Activated CD4-positive, alpha-beta T cell treated with anti-CD3 and anti-CD28 coated beads, Interleukin-2, amount 50 U/mL, for 48 hours (primary cell): ENCODE data around the gene DOCK4.

ENCODE experiments used
- DNase-seq, 2 experiments: peaks; one replicate each; pipeline ENCODE4 v3.0.0-alpha.2; 2020

Gene DOCK4

DNA sequence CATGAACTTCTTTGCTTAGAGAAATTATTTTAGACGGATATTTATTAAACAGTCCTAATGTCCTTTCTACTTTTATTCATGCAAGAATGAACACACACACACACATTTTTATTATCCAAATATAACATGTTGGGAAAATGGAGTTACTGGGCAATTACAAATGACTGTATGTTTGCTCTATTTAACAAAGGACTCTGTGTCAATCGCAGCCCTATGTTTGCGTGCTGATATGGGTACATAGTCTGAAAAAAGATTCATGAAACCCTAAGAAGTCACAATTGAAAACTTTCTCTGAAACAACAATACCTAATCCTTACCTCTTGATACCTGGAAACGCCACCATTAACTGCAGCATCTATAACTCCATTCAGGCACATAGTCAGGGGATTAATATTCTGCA, 459.2 kb downstream of the DOCK4 start:
- DNase-seq, result no peak

DNA sequence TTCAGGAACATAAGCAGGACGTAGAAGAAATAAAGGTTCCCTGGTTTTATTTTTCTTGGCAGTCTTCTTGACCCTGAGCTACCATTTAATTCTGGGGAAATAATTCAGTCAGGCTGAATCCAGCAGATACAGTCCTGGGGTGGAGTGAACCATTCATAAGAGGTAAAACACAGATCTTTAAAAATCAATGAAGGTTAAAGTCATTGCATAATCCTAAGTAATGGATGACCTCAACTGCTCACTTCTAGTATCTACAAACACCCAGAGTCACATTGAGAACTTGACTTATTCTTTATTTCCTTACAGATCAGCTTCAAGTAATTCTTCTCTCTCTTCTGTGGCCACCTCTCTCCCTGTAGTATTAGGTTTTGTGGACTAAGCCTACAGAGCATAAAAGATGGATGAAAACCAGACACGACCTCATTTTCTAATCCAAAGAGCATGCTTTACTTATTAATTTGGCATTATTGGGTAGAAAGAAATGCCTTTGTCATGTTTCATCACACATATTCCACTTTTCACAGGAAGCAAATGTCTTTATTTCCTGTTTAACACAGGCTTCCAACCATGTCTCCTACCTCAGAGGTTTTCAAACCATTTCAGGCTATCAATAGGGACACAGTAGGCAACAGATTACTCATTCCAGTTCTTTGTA, 461.6 kb downstream of the DOCK4 start:
- DNase-seq, result no peak

DNA sequence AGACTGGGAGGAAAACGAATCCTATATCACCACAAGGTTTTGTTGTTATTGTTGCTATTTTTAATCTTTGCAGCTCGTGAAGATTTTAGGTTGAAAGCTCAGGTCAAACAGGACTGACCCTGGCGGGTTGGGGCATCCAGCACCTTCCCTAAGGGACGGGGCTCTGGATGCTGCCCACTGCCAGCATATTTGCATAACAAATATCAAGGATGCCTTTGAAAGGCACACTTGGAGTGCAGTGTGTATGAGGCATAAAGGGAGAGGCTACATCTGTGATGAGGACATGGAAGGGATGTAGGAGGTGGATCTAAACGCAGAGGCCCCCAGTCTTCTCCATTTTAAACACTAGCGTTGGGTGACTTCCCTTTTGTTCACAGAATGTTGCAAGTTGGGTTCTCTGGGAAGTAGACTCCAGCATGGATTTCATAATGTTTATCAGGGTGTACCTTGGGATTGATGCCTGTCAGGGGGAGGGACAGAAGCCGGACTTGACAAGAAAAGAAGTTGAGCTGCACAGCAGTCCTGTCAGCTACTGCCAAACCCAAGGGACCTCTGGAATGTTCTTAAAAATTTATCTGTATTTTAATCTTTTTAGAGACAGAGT, 462.9 kb downstream of the DOCK4 start:
- DNase-seq, result no peak

DNA sequence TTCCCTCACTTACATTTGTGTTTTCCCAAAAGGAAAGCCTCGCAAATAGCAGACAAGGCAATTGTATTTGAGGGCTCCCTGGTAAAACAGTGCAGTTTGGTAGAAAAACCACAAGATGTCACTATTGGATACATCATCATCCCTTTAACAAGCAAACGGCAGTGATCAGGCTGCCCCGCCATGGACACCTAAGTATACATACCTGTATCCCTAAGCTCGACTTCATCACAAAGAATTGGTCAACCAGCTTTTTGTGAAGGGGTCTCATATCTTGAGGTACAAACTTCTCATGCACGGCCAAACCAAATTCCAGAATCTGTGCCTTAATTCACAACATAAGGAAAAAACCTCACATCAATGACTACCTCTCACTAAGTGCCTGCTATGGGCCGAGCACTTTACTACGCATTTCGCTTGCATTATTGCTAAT, 464.4 kb downstream of the DOCK4 start:
- peak; percentile 22 to 34 for DNase-seq

- no peak for DNase-seq
These were observed 465.3 kb downstream of the DOCK4 start for GRCh38 chr7:111740942-111741341.

GRCh38 chr7:111736552-111736874, 469.7 kb downstream of the DOCK4 start:
- DNase-seq, result no peak

- peak; percentile 35 to 53 for DNase-seq
These were observed 470.3 kb downstream of the DOCK4 start for GRCh38 chr7:111735661-111736551.

DNA sequence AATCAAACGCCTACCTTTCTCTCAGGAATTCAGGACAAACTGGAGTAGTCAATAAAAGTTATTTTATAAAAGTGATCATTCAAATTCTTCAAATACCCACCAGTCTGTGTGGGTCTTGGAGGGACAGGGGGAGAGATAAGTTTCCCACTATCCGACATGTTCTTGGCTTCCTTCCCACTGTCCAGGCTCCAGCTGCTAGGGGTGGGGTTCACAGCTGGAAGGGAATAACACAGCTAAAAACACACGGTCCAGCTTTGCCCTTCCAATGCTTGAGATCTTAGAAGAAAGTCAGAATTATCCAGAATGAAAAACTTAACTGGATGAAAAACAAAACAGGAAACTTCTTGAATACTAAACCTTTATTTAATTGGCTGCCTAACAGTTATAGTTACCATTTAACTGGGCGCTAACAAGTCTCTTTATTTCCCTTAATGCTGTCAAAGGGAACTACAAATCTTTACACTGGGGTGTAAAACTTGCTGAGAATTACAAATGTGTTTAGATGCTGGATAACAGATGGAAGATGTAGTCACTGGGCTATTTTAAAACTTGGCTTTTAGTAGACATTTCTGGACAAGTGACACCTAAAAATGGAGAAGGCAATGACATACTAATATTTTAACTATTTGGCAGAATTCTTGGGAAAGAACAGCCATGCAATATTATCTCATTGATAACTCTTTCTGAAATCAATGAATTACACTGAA, 471.1 kb downstream of the DOCK4 start:
- DNase-seq, result no peak

- no peak for DNase-seq
These were observed 473.3 kb downstream of the DOCK4 start for GRCh38 chr7:111732923-111733322.

GRCh38 chr7:111730476-111731300, 475.5 kb downstream of the DOCK4 start:
- no peak for DNase-seq

DNA sequence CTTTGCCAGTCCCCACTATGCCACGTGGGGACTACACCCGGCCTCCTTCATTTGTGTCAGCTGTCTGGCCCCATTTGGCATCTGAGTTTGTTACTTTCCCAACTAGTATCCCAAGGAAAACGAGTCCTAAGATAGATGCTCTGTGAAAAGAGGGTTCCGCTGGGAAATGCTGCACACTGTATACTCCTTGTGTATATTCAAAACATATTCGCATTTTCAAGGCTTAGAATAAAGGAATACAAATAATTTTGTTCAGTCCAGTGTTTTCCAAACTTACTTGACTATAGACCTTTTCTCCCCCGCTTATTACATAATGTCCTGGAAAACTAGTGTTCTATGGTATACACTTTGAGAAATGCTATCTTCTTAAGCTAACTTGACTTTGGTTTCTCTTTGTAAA, 476.1 kb downstream of the DOCK4 start:
- DNase-seq, result no peak

DNA sequence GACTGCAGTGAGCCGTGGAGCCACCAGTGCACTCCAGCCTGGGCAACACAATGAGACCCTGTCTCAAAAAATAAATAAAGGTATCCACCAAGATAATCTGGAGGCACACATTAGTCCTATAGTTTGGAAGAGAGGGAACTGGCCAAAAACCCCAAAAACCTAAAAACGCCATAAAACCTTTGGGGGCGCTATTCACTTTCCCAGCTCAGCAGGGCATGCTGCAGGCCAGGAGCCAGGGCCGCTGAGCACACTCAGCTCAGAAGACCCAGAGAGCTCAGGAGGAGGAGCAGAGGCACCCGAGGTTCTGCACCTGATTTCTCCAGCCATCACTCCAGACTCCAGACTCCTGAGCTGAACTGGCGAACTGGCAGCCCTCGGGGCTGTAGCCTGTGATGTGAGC, 476.7 kb downstream of the DOCK4 start:
- DNase-seq, result no peak

GRCh38 chr7:111728635-111728995, 477.6 kb downstream of the DOCK4 start:
- no peak for DNase-seq

DNA sequence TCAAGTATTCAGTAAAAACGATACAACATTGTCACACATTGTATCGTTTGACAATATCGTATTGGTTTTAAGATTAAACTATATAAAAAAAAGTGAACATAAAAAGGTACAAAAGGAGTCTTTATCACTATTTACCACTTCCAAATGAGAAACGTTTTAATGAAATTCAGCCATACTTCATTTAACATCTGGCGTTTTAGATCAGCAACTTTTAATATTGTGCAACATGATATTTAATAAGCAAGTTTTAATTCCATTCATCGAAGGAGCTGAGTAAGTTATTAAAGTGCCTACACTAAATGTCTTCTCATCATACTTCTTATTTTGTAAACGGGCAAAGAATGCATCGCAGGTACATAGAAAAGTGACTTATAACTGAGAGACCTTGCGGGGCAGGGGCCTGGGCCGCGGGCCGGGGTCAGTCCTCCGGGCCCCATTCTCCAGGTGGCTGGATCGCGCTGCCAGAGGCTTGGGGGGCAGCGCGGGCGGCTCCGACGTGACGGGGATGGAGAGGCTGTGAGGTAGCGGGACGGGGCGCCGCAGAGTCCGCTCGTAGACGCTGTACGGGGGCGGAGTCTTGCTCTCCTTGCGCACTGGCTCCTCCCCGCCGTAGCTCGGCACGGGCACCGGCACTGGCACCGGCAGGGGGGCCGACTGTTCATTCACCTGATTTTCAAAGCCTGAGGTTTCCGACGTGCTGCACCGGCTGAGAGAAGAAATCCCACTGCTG, 478.1 kb downstream of the DOCK4 start:
- DNase-seq, result no peak

GRCh38 chr7:111718886-111719285, 487.3 kb downstream of the DOCK4 start:
- DNase-seq, result no peak

- DNase-seq, result no peak
These were observed 494.7 kb downstream of the DOCK4 start for GRCh38 chr7:111711426-111712065.

DNA sequence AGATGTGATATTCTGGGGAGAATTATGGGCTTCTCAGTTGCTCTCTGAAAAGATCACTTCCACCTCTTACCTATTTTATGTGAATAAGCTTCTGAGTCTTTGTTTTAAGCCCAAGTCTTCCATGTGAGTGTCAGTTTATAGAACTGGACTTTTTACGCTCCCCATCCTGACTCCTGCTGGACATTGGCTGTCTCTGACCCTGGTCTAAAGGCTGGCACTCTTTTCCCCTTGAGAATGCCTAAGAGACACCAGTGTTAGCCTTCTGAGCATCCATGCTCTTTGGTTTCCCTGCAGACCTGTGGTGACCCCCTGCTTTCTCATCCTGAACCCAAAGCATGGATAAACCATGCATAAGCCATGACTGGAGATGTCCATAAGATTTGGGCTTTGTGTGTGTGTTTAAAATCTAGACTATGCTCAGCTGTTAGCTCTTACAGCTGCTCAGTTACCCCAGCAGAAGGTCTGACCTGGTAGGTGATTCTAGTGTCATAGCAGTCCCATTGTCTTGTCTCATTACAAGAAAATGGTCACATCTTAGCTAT, 495.3 kb downstream of the DOCK4 start:
- no peak for DNase-seq

GRCh38 chr7:111708072-111708471, 498.1 kb downstream of the DOCK4 start:
- no peak for DNase-seq

GRCh38 chr7:111705807-111706206, 500.4 kb downstream of the DOCK4 start:
- no peak for DNase-seq

DNA sequence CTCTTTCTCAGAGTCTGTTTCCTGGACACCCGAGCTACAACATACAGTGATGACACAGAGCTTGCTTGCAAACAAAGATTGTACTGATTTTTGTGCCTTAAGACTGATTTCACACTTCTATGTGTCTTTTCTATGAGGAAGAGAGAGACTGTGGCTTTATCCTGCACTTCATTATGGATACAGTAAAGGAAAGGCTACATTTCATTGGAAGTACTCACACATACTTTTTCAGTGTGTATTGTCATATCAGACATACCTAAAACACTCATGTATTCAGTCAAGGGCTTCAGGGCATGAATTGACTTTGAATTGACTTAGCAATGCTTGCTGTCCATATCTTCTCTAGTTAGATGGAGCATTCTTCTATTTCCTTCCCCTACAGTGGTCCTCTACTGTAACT, 508.4 kb downstream of the DOCK4 start:
- DNase-seq, result no peak

GRCh38 chr7:111694376-111694775, 511.8 kb downstream of the DOCK4 start:
- DNase-seq, result no peak
